Heart left ventricle (tissue), 16 donors: ENCODE results near the gene DDA1. TPM values are rescaled to one million over a fixed set of nuclear protein-coding genes. Genes with fewer than 3 reads are reported as not detected.

Experiments used
- ATAC-seq, 4 donors: fragments of 200-7000 bp; cut with Tn5 transposase; one replicate each; pipeline ENCODE4 v1.9.1; 2020 to 2022; ENCODE audit warnings: moderate library complexity in 4 of 4, mild to moderate bottlenecking in 3 of 4, moderate number of reproducible peaks in 1 of 4
- DNase-seq, 5 donors: peaks; one replicate each; pipeline ENCODE4 v3.0.0-alpha.2; 2020
- H3K27ac ChIP-seq, 12 donors: fragments of 200-600 bp; sonication (generic) in 4 of 12; one replicate each; pipeline versions ENCODE4 v1.5.0 to v1.8.0; 2016 to 2022; ENCODE audit warnings: mild to moderate bottlenecking in 2 of 12
- H3K27me3 ChIP-seq, 9 donors: fragments of 200-600 bp; sonication (generic) in 2 of 9; one replicate each; pipeline versions ENCODE4 v1.5.1 to v1.8.0; 2016 to 2022; ENCODE audit warnings: mild to moderate bottlenecking in 3 of 9
- H3K36me3 ChIP-seq, 9 donors: fragments of 200-600 bp; sonication (generic) in 2 of 9; one replicate each; pipeline versions ENCODE4 v1.5.0 to v1.8.0; 2018 to 2022; ENCODE audit warnings: mild to moderate bottlenecking in 2 of 9
- H3K4me1 ChIP-seq, 12 donors: fragments of 200-600 bp; sonication (generic) in 4 of 12; one replicate each; pipeline versions ENCODE4 v1.5.0 to v1.8.0; 2016 to 2022; ENCODE audit warnings: mild to moderate bottlenecking in 3 of 12
- H3K4me3 ChIP-seq, 12 donors: fragments of 200-600 bp; sonication (generic) in 4 of 12; one replicate each; pipeline versions ENCODE4 v1.5.0 to v1.8.0; 2017 to 2022; ENCODE audit warnings: mild to moderate bottlenecking in 9 of 12, moderate library complexity in 4 of 12
- H3K9me3 ChIP-seq, 12 donors: fragments of 200-600 bp; sonication (generic) in 4 of 12; one replicate each; pipeline versions ENCODE4 v1.5.0 to v1.8.0; 2016 to 2022; ENCODE audit warnings: mild to moderate bottlenecking in 1 of 12
- CTCF ChIP-seq, 12 donors: fragments of 200-600 bp; sonication (generic) in 4 of 12; IDR thresholded peaks; one replicate each; pipeline versions ENCODE4 v1.5.0 to v1.8.0; 2018 to 2022; ENCODE audit warnings: antibody characterized with exemption in 12 of 12, mild to moderate bottlenecking in 5 of 12
- POLR2A ChIP-seq, 2 donors: fragments of 450-650 bp; IDR thresholded peaks; one replicate each; pipeline ENCODE4 v1.6.1; 2017; ENCODE audit warnings: antibody characterized with exemption in 2 of 2, mild to moderate bottlenecking in 2 of 2, moderate library complexity in 2 of 2
- WGBS, 4 donors: extraction: QIAGEN DNeasy Blood & Tissue Kit in 2 of 4; methylation state at CpG; one replicate each; pipeline versions ENCODE4 v1.1.5 to v1.1.7; 2013 to 2018; 5-methylcytosine and 5-hydroxymethylcytosine counted together
- intact Hi-C, 10 donors: fragments of 100-400 bp; cut with DNase I; formaldehyde crosslinking; loops; one replicate each; pipeline versions ENCODE4 v1.11.1 to v1.14.2; 2022
- polyA plus RNA-seq, 2 donors: library from polyadenylated mRNA; stranded (reverse); fragments of 200-250 nt; gene quantifications; one replicate each; pipeline ENCODE4 v1.2.3, GENCODE V29; 2013
- total RNA-seq, 9 donors: library from RNA; depleted of rRNA in 2 of 9; stranded (reverse); fragments of >200 nt in 2 of 9; fragmentation: NEBNext Ultra II Directional in 3 of 9; extraction: Animal tissue kit (Norgen Biotek cat#: 25700) in 3 of 9; gene quantifications; one replicate each; pipeline versions ENCODE4 v1.1.0 to v1.2.4, GENCODE V29; 2016 to 2023
- donor health status: ischemic (EF 13 %, LVEDD 7.1; RV severe dilation, severe dysfunction).
- donor health status: healthy with polysubstance abuse.
- donor health status: DM: no; HTN: yes; CAD: no.
- donor health status: DM: no; HTN: no; CAD: no.
- donor health status: ischemic (EF 25% LVEDD 6.9; RV normal size, moderate dysfunction).
- donor health status: ischemic (EF 25% LVEDD 5.7; RV mildly dilated, moderate dysfunction).
- donor health status: healthy.
- donor health status: DM: yes; HTN: yes; CAD: no.
- donor health status: ischemic (EF 35%, LVEDD 5.7; RV mildly dilated, moderate dysfunction).
- donor health status: nonischemic (EF 11% LVEDD 7.7; RV severe dilation, severe dysfunction).
- donor health status: DM: yes; HTN: yes; CAD: no.
- donor health status: PGD.
- donor health status: ischemic (EF 29% LVEDD 5.4; RV normal size, mild dysfunction).
- donor health status: nonischemic (EF 23%, LVEDD 6.1; RV moderate dilation, normal function).

DDA1 gene
- total and polyA plus RNA-seq, 11 donors = 13.9 to 84.6 (median 36.5) TPM

- ATAC-seq = no peak
- Histone ChIP-seq H3K27me3 (no peaks in the 10 kb centered on the region), H3K4me1 (peaks cover 0 to 20% (median 12%) of the 10 kb centered on the region in 12 donors), H3K4me3 (no peak overlapping the region), H3K9me3 (no peaks in the 10 kb centered on the region), H3K27ac (no peak overlapping the region), H3K36me3 (peaks cover 0 to 22% (median 8%) of the 10 kb centered on the region in 9 donors)
- DNase-seq = no peak
- intact Hi-C loops = loop anchor here in 3 of 10 donors (5.0 to 10.0 kb wide), 3 partner anchors 44 to 513 kb away; partner anchors contain the start of genes NXNL1 (in 1 of the 3) and RPL18A (in 1 of the 3)
- WGBS, 4 donors = 91 to 96% (median 93%) methylated on average over 6 to 15 of the region's 15 CpGs
- TF ChIP-seq POLR2A (IDR thresholded peaks at IDR 0.05) (no peak), CTCF (IDR thresholded peaks at IDR 0.05) (no peak)
Measured at GRCh38 chr19:17341386-17341785, 32.0 kb downstream of the DDA1 start.

GRCh38 chr19:17341845-17342244 lies 32.5 kb downstream of the DDA1 start:
- intact Hi-C loops = loop anchor here in 3 of 10 donors (5.0 to 10.0 kb wide), 3 partner anchors 45 to 513 kb away; partner anchors contain the start of genes NXNL1 (in 1 of the 3) and RPL18A (in 1 of the 3)
- no peak for ATAC-seq

GRCh38 chr19:17346109-17346671 lies 36.8 kb downstream of the DDA1 start:
- Histone ChIP-seq H3K36me3 (peaks cover 0 to 13% (median 5%) of the 10 kb centered on the region in 9 donors), H3K9me3 (no peaks in the 10 kb centered on the region), H3K4me3 (no peak overlapping the region), H3K27me3 (no peaks in the 10 kb centered on the region), H3K4me1 (peaks cover 0 to 45% (median 30%) of the 10 kb centered on the region in 12 donors), H3K27ac (peak overlapping the region in 10 of 12 donors; percentile 23 to 84 (median 68))
- DNase-seq (peak; percentile 70 to 88 (median 75)), ATAC-seq (peak; percentile 51 to 79 (median 72))
- 12 to 17% (median 14%) methylated on average over 24 of the region's 24 CpGs for WGBS, 4 donors
- intact Hi-C loops = loop anchor here in 9 of 10 donors (1.0 to 10.0 kb wide), 10 partner anchors 39 to 509 kb away; partner anchors contain the start of genes NXNL1 (in 3 of the 9) and RPL18A (in 1 of the 9)
- TF ChIP-seq CTCF (IDR thresholded peaks at IDR 0.05) (peak; percentile 88 to 97 (median 96)), POLR2A (IDR thresholded peaks at IDR 0.05) (no peak)

More at GRCh38 chr19:17341845-17342244, 32.5 kb downstream of the DDA1 start:
- Histone ChIP-seq H3K4me3 (no peak overlapping the region), H3K27me3 (no peaks in the 10 kb centered on the region), H3K4me1 (peaks cover 0 to 24% (median 14%) of the 10 kb centered on the region in 12 donors), H3K27ac (no peak overlapping the region), H3K36me3 (peaks cover 0 to 22% (median 8%) of the 10 kb centered on the region in 9 donors), H3K9me3 (no peaks in the 10 kb centered on the region)
- WGBS, 4 donors = 79 to 87% (median 86%) methylated on average over 7 of the region's 7 CpGs
- no peak for TF ChIP-seq POLR2A (IDR thresholded peaks at IDR 0.05)
- no peak for TF ChIP-seq CTCF (IDR thresholded peaks at IDR 0.05)
- no peak for DNase-seq

GRCh38 chr19:17347361-17347760 lies 38.0 kb downstream of the DDA1 start:
- Histone ChIP-seq H3K36me3 (peaks cover 0 to 4% (median 0%) of the 10 kb centered on the region in 9 donors), H3K4me3 (no peak overlapping the region), H3K9me3 (no peaks in the 10 kb centered on the region), H3K27me3 (no peaks in the 10 kb centered on the region), H3K4me1 (peaks cover 0 to 49% (median 34%) of the 10 kb centered on the region in 12 donors), H3K27ac (peak overlapping the region; percentile 3 to 84 (median 66))
- 7 to 15% (median 9%) methylated on average over 6 of the region's 6 CpGs for WGBS, 4 donors
- no peak for TF ChIP-seq POLR2A (IDR thresholded peaks at IDR 0.05)
- no peak for TF ChIP-seq CTCF (IDR thresholded peaks at IDR 0.05)
- peak; percentile 21 to 73 (median 71) for ATAC-seq
- DNase-seq = peak in 2 of 5 donors; percentile 54 to 59
- intact Hi-C loops = loop anchor here in 9 of 10 donors (1.0 to 10.0 kb wide), 9 partner anchors 37 to 507 kb away; partner anchors contain the start of genes NXNL1 (in 3 of the 9) and RPL18A (in 1 of the 9)
